ENCODE results near the gene LST1.
"Not testable (repeated sequence)": the region's sequence is repeated elsewhere in the genome, so short reads cannot be mapped to it uniquely, and the experiment has no call there.

LST1 gene

GRCh38 chr6:31581434-31582229 lies 4.4 kb upstream of the LST1 start:
- TF ChIP-seq CTCF (IDR thresholded peaks at IDR 0.05; ENCODE audit: insufficient read depth, low read depth, low read length, missing control alignments) = no peak
- no peak for DNase-seq (ENCODE audit: low read depth)
- H3K4me3 ChIP-seq (ENCODE audit: low read depth, low read length) = peak overlapping the region; percentile 84

- TF ChIP-seq CTCF (IDR thresholded peaks at IDR 0.05; ENCODE audit: insufficient read depth, low read depth, low read length, missing control alignments) = no peak
- peak within 1 kb of the TSS; percentile 84 for H3K4me3 ChIP-seq (ENCODE audit: low read depth, low read length)
- DNase-seq (ENCODE audit: low read depth) = peak; percentile 55
Measured at GRCh38 chr6:31582230-31582643, 3.8 kb upstream of the LST1 start, which contains the start of gene LTB. LTB (minus strand) TSS chr6:31582424; CDS start chr6:31582417, 7 bp downstream.

- TF ChIP-seq CTCF (IDR thresholded peaks at IDR 0.05; ENCODE audit: insufficient read depth, low read depth, low read length, missing control alignments) = peak; percentile 62
- no peak overlapping the region for H3K4me3 ChIP-seq (ENCODE audit: low read depth, low read length)
- peak; percentile 83 for DNase-seq (ENCODE audit: low read depth)
Measured at GRCh38 chr6:31585491-31585890, 586 bp upstream of the LST1 start.

DNA sequence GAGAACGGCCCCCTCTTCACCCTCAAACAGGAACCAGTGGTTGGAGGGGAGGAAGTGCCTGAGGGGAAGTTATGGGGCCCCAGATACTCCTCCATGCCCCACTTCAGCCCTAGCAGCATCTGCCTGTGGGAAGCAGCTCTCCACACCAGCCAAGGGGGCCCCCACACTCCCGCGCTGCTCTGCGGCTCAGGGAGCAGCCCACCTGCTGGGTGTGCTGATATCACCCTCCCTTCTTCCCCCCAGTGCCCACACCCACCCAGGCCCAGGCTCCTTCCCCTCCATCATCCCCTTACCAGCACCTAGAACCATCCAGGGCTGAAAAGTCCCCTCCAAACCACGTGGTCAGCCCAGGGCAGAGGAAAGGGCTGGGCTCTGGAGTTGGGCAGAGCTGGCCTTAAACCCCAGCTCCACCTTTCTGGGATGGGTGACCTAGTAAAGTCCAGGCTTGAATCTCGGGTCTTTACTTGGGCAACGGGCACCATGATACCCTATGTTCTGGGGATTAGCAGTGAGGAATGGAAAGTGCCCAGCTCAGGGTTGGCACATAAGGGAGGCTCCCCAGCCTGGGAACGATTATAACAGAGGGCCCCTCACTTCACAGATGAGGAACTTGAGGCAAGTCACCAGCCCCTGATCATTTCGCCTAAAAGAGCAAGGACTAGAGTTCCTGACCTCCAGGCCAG lies 663 bp downstream of the LST1 start:
- H3K4me3 ChIP-seq (ENCODE audit: low read depth, low read length) = peak overlapping the region; percentile 52
- TF ChIP-seq CTCF (IDR thresholded peaks at IDR 0.05; ENCODE audit: insufficient read depth, low read depth, low read length, missing control alignments) = no peak
- DNase-seq (ENCODE audit: low read depth) = peak; percentile 45

DNA sequence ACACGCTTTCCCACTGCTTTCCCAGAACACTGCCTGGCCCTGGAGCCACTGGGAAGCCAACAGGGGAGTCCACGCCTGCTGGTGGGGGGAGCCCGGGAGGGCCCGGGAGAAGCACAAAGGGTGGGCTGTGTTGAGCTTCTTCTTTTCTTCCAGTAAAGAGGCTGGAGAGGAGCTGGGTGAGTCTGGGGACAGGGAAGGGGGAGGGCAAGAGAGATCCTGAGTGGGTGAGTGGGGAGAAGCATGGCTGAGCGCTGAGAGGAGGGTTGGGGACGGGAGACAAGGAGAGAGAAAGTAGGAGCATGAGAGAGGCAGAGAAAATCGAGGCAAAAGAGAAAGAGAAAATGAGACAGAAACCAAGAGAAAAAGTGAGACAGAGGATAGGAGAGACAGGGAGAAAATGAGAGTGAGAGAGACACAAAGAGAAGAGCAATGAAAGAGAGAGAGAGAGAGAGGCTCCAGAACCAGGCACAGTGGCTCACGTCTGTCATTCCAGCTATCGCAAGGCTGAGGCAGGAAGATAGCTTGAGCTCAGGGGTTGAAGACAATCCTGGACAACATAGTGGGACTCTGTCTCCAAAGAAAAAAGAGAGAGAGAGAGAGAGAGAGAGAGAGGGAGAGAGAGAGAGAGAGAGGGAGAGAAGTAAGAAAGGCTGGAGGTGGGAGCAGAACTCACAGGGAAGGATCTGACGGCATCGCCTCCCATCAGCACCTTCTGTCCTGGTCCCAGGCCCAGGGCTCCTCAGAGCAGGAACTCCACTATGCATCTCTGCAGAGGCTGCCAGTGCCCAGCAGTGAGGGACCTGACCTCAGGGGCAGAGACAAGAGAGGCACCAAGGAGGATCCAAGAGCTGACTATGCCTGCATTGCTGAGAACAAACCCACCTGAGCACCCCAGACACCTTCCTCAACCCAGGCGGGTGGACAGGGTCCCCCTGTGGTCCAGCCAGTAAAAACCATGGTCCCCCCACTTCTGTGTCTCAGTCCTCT lies 2.0 kb downstream of the LST1 start:
- DNase-seq (ENCODE audit: low read depth) = peak; percentile 49
- peak overlapping the region; percentile 52 for H3K4me3 ChIP-seq (ENCODE audit: low read depth, low read length)
- TF ChIP-seq CTCF (IDR thresholded peaks at IDR 0.05; ENCODE audit: insufficient read depth, low read depth, low read length, missing control alignments) = no peak

- no peak for DNase-seq (ENCODE audit: low read depth)
- H3K4me3 ChIP-seq (ENCODE audit: low read depth, low read length) = no peak overlapping the region
- no peak for TF ChIP-seq CTCF (IDR thresholded peaks at IDR 0.05; ENCODE audit: insufficient read depth, low read depth, low read length, missing control alignments)
Measured at GRCh38 chr6:31588871-31589650, 3.0 kb downstream of the LST1 start.

GRCh38 chr6:31590691-31591090 lies 4.6 kb downstream of the LST1 start:
- DNase-seq (ENCODE audit: low read depth); H3K4me3 ChIP-seq (ENCODE audit: low read depth, low read length): not testable (repeated sequence)

Data from GM12865 (cell line).